CD4-positive, alpha-beta T cell (primary cell): ENCODE measurements around the gene TNNT2. TPM values are rescaled to one million over a fixed set of nuclear protein-coding genes. Genes with fewer than 3 reads are reported as not detected.

Source experiments
- ATAC-seq: fragments of 200-7000 bp; cut with Tn5 transposase; one replicate; pipeline ENCODE4 v1.10.0; 2022; ENCODE audit warnings: mild to moderate bottlenecking; ENCODE audit not compliant: poor library complexity
- CTCF ChIA-PET: fragments of 350-600 bp; sonication (Branson Sonifier 250); formaldehyde crosslinking; loops from one replicate; lab custom pipeline; 2021; ENCODE audit warnings: antibody characterized with exemption, inconsistent platforms; lab: Charles Lee
- POLR2A ChIA-PET: fragments of 350-600 bp; sonication (Branson Sonifier 250); formaldehyde crosslinking; loops from one replicate; lab custom pipeline; 2021; ENCODE audit warnings: antibody characterized with exemption, inconsistent platforms; lab: Charles Lee
- DNase-seq, 14 experiments: peaks; one replicate each; pipeline ENCODE4 v3.0.0-alpha.2; 2013 to 2020; ENCODE audit warnings: mixed read lengths in 2 of 14
- H3K27ac ChIP-seq, 2 donors: one replicate each; pipeline versions ENCODE4 v1.5.1 to v1.7.0; 2013; ENCODE audit warnings: low read length in 2 of 2, low read depth in 1 of 2, mild to moderate bottlenecking in 1 of 2
- H3K27me3 ChIP-seq, 2 experiments: 1 replicate in 1 of 2; 2 replicates in 1 of 2; pipeline versions ENCODE4 v1.6.1 to v1.7.0; 2013; ENCODE audit warnings: low read length in 2 of 2, control low read depth in 1 of 2, mild to moderate bottlenecking in 1 of 2, moderate library complexity in 1 of 2; ENCODE audit not compliant: insufficient read depth in 2 of 2, control insufficient read depth in 1 of 2
- H3K36me3 ChIP-seq: one replicate; pipeline ENCODE4 v1.6.1; 2013; ENCODE audit warnings: low read length, control low read depth; ENCODE audit not compliant: insufficient read depth
- H3K4me1 ChIP-seq: one replicate; pipeline ENCODE4 v1.6.1; 2013; ENCODE audit warnings: low read length, control low read depth; ENCODE audit not compliant: insufficient read depth
- H3K4me3 ChIP-seq: one replicate; pipeline ENCODE4 v1.5.1; 2013; ENCODE audit warnings: mild to moderate bottlenecking, low read length, moderate library complexity
- H3K9me3 ChIP-seq, 2 experiments: 1 replicate in 1 of 2; 2 replicates in 1 of 2; pipeline versions ENCODE4 v1.6.1 to v1.7.0; 2013; ENCODE audit warnings: low read length in 2 of 2, mild to moderate bottlenecking in 2 of 2, control low read depth in 1 of 2, moderate library complexity in 1 of 2; ENCODE audit not compliant: control insufficient read depth in 1 of 2, insufficient read depth in 1 of 2
- H3K27ac Mint-ChIP-seq: one replicate; pipeline ENCODE4 v1.8.0; 2020; ENCODE audit warnings: mixed read lengths
- H3K27me3 Mint-ChIP-seq: one replicate; pipeline ENCODE4 v1.8.0; 2021; ENCODE audit warnings: mixed read lengths
- H3K36me3 Mint-ChIP-seq: one replicate; pipeline ENCODE4 v1.8.0; 2021; ENCODE audit warnings: low read depth, mixed read lengths
- H3K4me1 Mint-ChIP-seq: one replicate; pipeline ENCODE4 v1.8.0; 2021; ENCODE audit warnings: low read depth, mixed read lengths
- H3K4me3 Mint-ChIP-seq: one replicate; pipeline ENCODE4 v1.8.0; 2020; ENCODE audit warnings: mild to moderate bottlenecking, mixed read lengths
- H3K9me3 Mint-ChIP-seq: one replicate; pipeline ENCODE4 v1.8.0; 2020; ENCODE audit warnings: mixed read lengths
- CTCF ChIP-seq: fragments of 200-600 bp; IDR thresholded peaks from one replicate; pipeline ENCODE4 v1.8.0; 2022; ENCODE audit warnings: antibody characterized with exemption, mild to moderate bottlenecking
- intact Hi-C, 2 experiments: fragments of 100-400 bp; cut with DNase I in 1 of 2; cut with micrococcal nuclease in 1 of 2; formaldehyde crosslinking; loops; one replicate each; pipeline versions ENCODE4 v1.15.1 to v1.9.0; 2023 to 2025; cut with DNase I, micrococcal nuclease
- total RNA-seq, 174 experiments: library from RNA in 2 of 174; stranded (reverse) in 2 of 174; gene quantifications; one replicate each; pipeline ENCODE4 v1.2.3 and lab custom pipeline; 2021 to 2026

TNNT2 gene
- total RNA-seq, 2 experiments from 2014 or later, result not detected

DNA sequence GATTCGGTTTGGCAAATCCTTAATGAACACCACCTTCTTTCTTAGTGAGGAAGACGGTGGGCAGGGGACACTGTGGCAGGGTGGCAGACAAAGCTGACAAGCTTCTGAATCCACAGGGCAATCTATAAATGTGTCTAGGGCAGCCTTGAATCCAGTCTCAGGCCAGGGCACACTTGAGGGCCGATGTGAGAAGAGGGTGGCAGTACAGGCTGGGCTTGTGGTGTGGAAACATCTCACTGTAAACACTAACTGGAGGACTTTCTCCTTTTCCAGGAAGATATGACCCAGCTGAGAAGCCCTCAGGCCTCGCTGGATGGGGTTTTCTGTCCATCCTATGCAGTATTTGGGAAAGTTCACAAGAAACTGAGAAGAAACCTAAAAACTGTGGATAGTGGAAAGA lies 47.7 kb downstream of the TNNT2 start:
- CTCF ChIA-PET, result no interaction called here
- H3K27me3 ChIP-seq, result no peaks in the 10 kb centered on the region
- H3K36me3 Mint-ChIP-seq, result no peaks in the 10 kb centered on the region
- TF ChIP-seq CTCF, result no peak
- H3K9me3 Mint-ChIP-seq, result no peaks in the 10 kb centered on the region
- H3K27ac ChIP-seq, result no peak overlapping the region
- no peak for ATAC-seq
- no peaks in the 10 kb centered on the region for H3K9me3 ChIP-seq
- no peak overlapping the region for H3K4me3 Mint-ChIP-seq
- H3K4me1 ChIP-seq, result no peaks in the 10 kb centered on the region
- POLR2A ChIA-PET, result no interaction called here
- intact Hi-C loops, result loop anchor here in 1 of 2 experiments (2.0 kb wide), 1 partner anchor 25 kb away; no protein-coding TSS in a partner anchor
- no peak overlapping the region for H3K27ac Mint-ChIP-seq
- no peak for DNase-seq
- no peaks in the 10 kb centered on the region for H3K27me3 Mint-ChIP-seq
- no peaks in the 10 kb centered on the region for H3K36me3 ChIP-seq
- H3K4me3 ChIP-seq, result no peak overlapping the region
- no peaks in the 10 kb centered on the region for H3K4me1 Mint-ChIP-seq

DNA sequence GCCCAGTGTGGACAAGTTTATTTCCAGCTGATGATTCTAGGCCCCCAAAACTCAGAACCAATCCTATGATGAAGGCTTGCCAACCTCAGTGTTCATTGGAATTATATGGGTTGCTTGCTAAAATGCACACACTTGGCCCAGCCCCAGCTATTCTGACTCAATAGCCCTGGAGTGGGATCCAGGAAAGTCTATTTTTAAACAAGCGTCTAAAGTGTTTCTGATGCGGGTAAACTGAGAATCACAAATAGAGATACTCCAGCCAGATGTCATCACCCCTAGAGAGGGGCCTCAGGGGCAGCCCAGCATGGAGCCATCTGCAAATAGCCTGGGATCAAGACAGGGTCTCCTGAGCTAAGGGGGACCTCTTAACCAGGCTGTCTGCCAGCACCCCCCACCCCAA lies 48.2 kb downstream of the TNNT2 start:
- no peaks in the 10 kb centered on the region for H3K36me3 Mint-ChIP-seq

GRCh38 chr1:201328576-201328975 lies 48.9 kb downstream of the TNNT2 start:
- intact Hi-C loops, result loop anchor here in 1 of 2 experiments (2.0 kb wide), 1 partner anchor 26 kb away; no protein-coding TSS in a partner anchor
- no peaks in the 10 kb centered on the region for H3K36me3 Mint-ChIP-seq
- no peak overlapping the region for H3K4me3 Mint-ChIP-seq
- POLR2A ChIA-PET, result no interaction called here
- Histone ChIP-seq H3K27ac (no peak overlapping the region), H3K27me3 (no peaks in the 10 kb centered on the region), H3K36me3 (no peaks in the 10 kb centered on the region), H3K9me3 (no peaks in the 10 kb centered on the region), H3K4me3 (no peak overlapping the region), H3K4me1 (no peaks in the 10 kb centered on the region)
- H3K9me3 Mint-ChIP-seq, result no peaks in the 10 kb centered on the region
- DNase-seq, result no peak
- ATAC-seq, result no peak
- H3K4me1 Mint-ChIP-seq, result no peaks in the 10 kb centered on the region
- H3K27me3 Mint-ChIP-seq, result no peaks in the 10 kb centered on the region
- CTCF ChIA-PET, result no interaction called here
- H3K27ac Mint-ChIP-seq, result no peak overlapping the region
- TF ChIP-seq CTCF, result no peak

More for the DNA sequence above, 48.2 kb downstream of the TNNT2 start:
- intact Hi-C loops, result loop anchor here in 1 of 2 experiments (2.0 kb wide), 1 partner anchor 26 kb away; no protein-coding TSS in a partner anchor
- H3K9me3 Mint-ChIP-seq, result no peaks in the 10 kb centered on the region
- no peaks in the 10 kb centered on the region for H3K36me3 ChIP-seq
- H3K27me3 ChIP-seq, result no peaks in the 10 kb centered on the region
- DNase-seq (no peak), ATAC-seq (no peak)
- H3K27ac ChIP-seq, result no peak overlapping the region
- no peak for TF ChIP-seq CTCF
- CTCF ChIA-PET, result no interaction called here
- no peaks in the 10 kb centered on the region for H3K4me1 ChIP-seq
- no peaks in the 10 kb centered on the region for H3K9me3 ChIP-seq
- POLR2A ChIA-PET, result no interaction called here
- no peaks in the 10 kb centered on the region for H3K4me1 Mint-ChIP-seq
- no peak overlapping the region for H3K27ac Mint-ChIP-seq
- no peak overlapping the region for H3K4me3 Mint-ChIP-seq
- no peaks in the 10 kb centered on the region for H3K27me3 Mint-ChIP-seq
- no peak overlapping the region for H3K4me3 ChIP-seq
